PFSK-1 (cell line): Measurements from ENCODE around the gene CABYR.

Experiments used
- POLR2AphosphoS5 ChIP-seq: IDR thresholded peaks from 2 replicates; pipeline ENCODE4 v1.6.1; 2012; ENCODE audit warnings: low read depth, mild to moderate bottlenecking, control low read depth, low read length, moderate library complexity
- SIN3A ChIP-seq: IDR thresholded peaks from 2 replicates; pipeline ENCODE4 v1.6.1; 2012; ENCODE audit warnings: mild to moderate bottlenecking, low read length, moderate library complexity, borderline replicate concordance; ENCODE audit not compliant: insufficient read depth
- TAF1 ChIP-seq: IDR thresholded peaks from 2 replicates; pipeline ENCODE4 v1.6.1; 2012; ENCODE audit warnings: low read length, control low read depth, borderline replicate concordance; ENCODE audit not compliant: insufficient read depth

GRCh38 chr18:24188120-24188519, 49.3 kb downstream of the CABYR start:
- TF ChIP-seq POLR2AphosphoS5 (no peak), SIN3A (no peak), TAF1 (no peak)
